WERI-Rb-1 (cell line): ENCODE results near the gene TEX12.
"Not testable (repeated sequence)": the region's sequence is repeated elsewhere in the genome, so short reads cannot be mapped to it uniquely, and the experiment has no call there.

ENCODE experiments used
- DNase-seq: peaks from one replicate; pipeline ENCODE4 v3.0.0-alpha.2; 2020
- H3K27ac ChIP-seq: fragments of 250-450 bp; sonication (Bioruptor Pico); 2 replicates; pipeline ENCODE4 v1.5.1; 2020; ENCODE audit warnings: mild to moderate bottlenecking, moderate library complexity
- H3K27me3 ChIP-seq: fragments of 250-450 bp; sonication (Bioruptor Pico); 2 replicates; pipeline ENCODE4 v1.5.1; 2021; ENCODE audit warnings: mild to moderate bottlenecking, low read depth, moderate library complexity; ENCODE audit not compliant: insufficient read depth, severe bottlenecking
- H3K36me3 ChIP-seq: fragments of 250-450 bp; sonication (Bioruptor Pico); 2 replicates; pipeline ENCODE4 v1.5.1; 2020; ENCODE audit warnings: mild to moderate bottlenecking, moderate library complexity
- H3K4me3 ChIP-seq: 2 replicates; pipeline ENCODE4 v1.5.1; 2011; ENCODE audit warnings: low read depth, mild to moderate bottlenecking, control low read depth, low read length
- H3K9me3 ChIP-seq: fragments of 250-450 bp; sonication (Bioruptor Pico); 2 replicates; pipeline ENCODE4 v1.5.1; 2021; ENCODE audit warnings: mild to moderate bottlenecking, moderate library complexity; ENCODE audit not compliant: severe bottlenecking
- CTCF ChIP-seq: IDR thresholded peaks from 2 replicates; pipeline ENCODE4 v1.5.1; 2011; ENCODE audit warnings: low read depth, mild to moderate bottlenecking, control low read depth, inconsistent platforms, low read length

Gene TEX12

GRCh38 chr11:112156956-112157766 is 10.0 kb upstream of the TEX12 start:
- Histone ChIP-seq H3K9me3 (no peaks in the 10 kb centered on the region), H3K36me3 (no peaks in the 10 kb centered on the region), H3K27ac (no peak overlapping the region), H3K4me3 (no peak overlapping the region), H3K27me3 (no peaks in the 10 kb centered on the region)
- DNase-seq, result no peak
- no peak for TF ChIP-seq CTCF

GRCh38 chr11:112159098-112160065 is 7.8 kb upstream of the TEX12 start:
- H3K4me3 ChIP-seq, result no peak overlapping the region
- no peak overlapping the region for H3K27ac ChIP-seq
- H3K27me3 ChIP-seq, result no peaks in the 10 kb centered on the region
- TF ChIP-seq CTCF, result no peak
- no peak for DNase-seq
- no peaks in the 10 kb centered on the region for H3K36me3 ChIP-seq
- H3K9me3 ChIP-seq, result no peaks in the 10 kb centered on the region

GRCh38 chr11:112160091-112160848 is 6.9 kb upstream of the TEX12 start:
- H3K4me3 ChIP-seq, result no peak overlapping the region
- H3K9me3 ChIP-seq, result no peaks in the 10 kb centered on the region
- H3K27ac ChIP-seq, result no peak overlapping the region
- no peaks in the 10 kb centered on the region for H3K27me3 ChIP-seq
- no peaks in the 10 kb centered on the region for H3K36me3 ChIP-seq
- DNase-seq, result no peak
- no peak for TF ChIP-seq CTCF

GRCh38 chr11:112161012-112161411 is 6.2 kb upstream of the TEX12 start:
- no peak for DNase-seq
- Histone ChIP-seq H3K27me3 (no peaks in the 10 kb centered on the region), H3K27ac (no peak overlapping the region), H3K36me3 (no peaks in the 10 kb centered on the region), H3K4me3 (no peak overlapping the region), H3K9me3 (no peaks in the 10 kb centered on the region)
- TF ChIP-seq CTCF, result no peak

- H3K36me3 ChIP-seq, H3K9me3 ChIP-seq, H3K27ac ChIP-seq, H3K27me3 ChIP-seq, H3K4me3 ChIP-seq, DNase-seq: not testable (repeated sequence)
Observed at GRCh38 chr11:112162200-112162599, 5.0 kb upstream of the TEX12 start.
